Measurements from ENCODE around the gene APOBEC3A. TPM values are rescaled to one million over a fixed set of nuclear protein-coding genes. Genes with fewer than 3 reads are reported as not detected.
"Not testable (repeated sequence)": the region's sequence is repeated elsewhere in the genome, so short reads cannot be mapped to it uniquely, and the experiment has no call there.

The APOBEC3A gene
- total RNA-seq, 1 experiment from 2014 or later: not detected

DNA sequence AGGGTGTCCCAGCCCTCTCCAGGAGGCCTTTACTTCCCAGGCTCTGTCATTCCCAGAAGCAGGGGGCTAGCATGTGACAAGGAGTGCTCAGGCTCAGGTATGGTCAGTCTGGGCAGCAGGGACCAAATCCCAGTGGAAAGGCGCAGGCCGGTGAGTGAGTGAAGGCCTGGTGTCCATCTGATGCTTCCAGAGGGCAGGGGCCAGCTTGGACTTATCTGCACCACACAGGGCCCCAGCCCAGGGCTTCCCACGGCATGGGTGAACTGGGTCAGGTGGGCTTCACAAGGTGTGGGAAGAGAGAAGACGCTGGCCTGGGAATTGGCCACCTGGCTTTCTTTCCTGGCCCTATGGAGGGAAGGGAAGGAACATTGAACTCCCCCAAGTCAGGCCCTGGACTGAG lies 20.4 kb upstream of the APOBEC3A start:
- H3K4me3 ChIP-seq (ENCODE audit: insufficient read depth, low read depth, low read length): no peak overlapping the region
- no peaks in the 10 kb centered on the region for H3K27me3 ChIP-seq (ENCODE audit: control insufficient read depth, insufficient read depth, low read length)
- H3K36me3 ChIP-seq (replicated peaks; ENCODE audit: control insufficient read depth, insufficient read depth, low read length): no peaks in the 10 kb centered on the region
- no peak for DNase-seq

DNA sequence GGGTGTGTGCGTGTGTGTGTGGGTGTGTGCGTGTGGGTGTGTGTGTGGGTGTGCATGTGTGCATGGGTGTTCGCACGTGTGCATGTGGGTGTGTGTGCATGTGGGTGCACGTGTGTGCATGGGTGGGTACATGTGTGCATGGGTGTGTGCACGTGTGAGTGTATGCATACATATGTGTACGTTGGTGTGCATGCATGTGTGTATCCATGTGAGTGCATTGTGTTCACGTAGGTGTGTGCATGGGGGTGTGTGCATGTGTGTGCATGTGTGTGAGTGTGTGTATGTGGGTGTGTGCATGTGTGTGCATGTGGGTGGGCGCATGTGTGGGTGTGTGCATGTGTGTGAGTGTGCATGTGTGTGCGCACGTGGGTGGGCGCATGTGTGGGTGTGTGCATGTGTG lies 19.9 kb upstream of the APOBEC3A start:
- H3K4me3 ChIP-seq (ENCODE audit: insufficient read depth, low read depth, low read length): no peak overlapping the region
- no peaks in the 10 kb centered on the region for H3K27me3 ChIP-seq (ENCODE audit: control insufficient read depth, insufficient read depth, low read length)
- no peaks in the 10 kb centered on the region for H3K36me3 ChIP-seq (replicated peaks; ENCODE audit: control insufficient read depth, insufficient read depth, low read length)
- DNase-seq: no peak

DNA sequence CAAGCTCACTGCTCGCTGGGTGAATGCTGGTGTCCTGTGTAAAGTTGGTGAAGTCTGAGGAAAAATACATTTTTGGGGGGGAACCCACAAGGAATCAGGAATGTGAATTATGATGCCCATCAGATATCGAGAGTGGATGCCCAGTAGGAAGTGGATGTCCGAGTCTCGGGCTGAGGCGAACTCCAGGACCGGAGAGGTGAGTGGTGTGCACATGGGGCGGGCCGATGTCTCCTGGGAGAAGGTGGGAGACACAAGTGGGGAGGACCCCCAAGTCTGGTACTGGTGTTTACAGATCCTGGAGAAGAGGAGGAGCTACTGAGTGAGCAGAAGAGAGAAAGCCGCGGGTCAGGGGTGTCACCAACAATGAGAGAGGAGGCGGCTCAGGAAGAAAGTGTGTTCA lies 19.2 kb upstream of the APOBEC3A start:
- no peak for DNase-seq
- no peak overlapping the region for H3K4me3 ChIP-seq (ENCODE audit: insufficient read depth, low read depth, low read length)
- no peaks in the 10 kb centered on the region for H3K27me3 ChIP-seq (ENCODE audit: control insufficient read depth, insufficient read depth, low read length)

DNA sequence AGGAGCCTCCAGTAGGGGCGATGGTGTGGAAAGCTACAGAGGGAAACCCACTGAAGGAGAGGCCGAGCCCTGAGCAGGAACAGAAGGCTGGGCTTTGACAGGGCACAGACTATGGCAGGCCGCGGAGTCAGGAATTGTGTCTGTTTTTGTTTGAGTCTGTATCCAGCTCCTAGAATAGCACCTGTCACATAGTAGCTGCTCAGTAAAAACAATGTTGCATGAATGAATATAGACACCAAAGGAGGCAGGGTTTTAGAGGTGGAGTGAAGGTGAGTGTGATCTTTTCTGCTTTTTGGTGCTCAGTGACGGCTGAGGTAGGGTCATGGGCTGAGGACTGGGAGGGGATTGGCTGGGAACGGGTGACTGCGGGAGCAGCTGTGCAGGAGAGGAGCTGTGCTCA lies 18.5 kb upstream of the APOBEC3A start:
- DNase-seq: no peak
- Histone ChIP-seq H3K36me3 (replicated peaks; ENCODE audit: control insufficient read depth, insufficient read depth, low read length) (no peaks in the 10 kb centered on the region), H3K4me3 (ENCODE audit: insufficient read depth, low read depth, low read length) (no peak overlapping the region), H3K27me3 (ENCODE audit: control insufficient read depth, insufficient read depth, low read length) (no peaks in the 10 kb centered on the region)

More for the DNA sequence above, 19.2 kb upstream of the APOBEC3A start:
- H3K36me3 ChIP-seq (replicated peaks; ENCODE audit: control insufficient read depth, insufficient read depth, low read length): no peaks in the 10 kb centered on the region

DNA sequence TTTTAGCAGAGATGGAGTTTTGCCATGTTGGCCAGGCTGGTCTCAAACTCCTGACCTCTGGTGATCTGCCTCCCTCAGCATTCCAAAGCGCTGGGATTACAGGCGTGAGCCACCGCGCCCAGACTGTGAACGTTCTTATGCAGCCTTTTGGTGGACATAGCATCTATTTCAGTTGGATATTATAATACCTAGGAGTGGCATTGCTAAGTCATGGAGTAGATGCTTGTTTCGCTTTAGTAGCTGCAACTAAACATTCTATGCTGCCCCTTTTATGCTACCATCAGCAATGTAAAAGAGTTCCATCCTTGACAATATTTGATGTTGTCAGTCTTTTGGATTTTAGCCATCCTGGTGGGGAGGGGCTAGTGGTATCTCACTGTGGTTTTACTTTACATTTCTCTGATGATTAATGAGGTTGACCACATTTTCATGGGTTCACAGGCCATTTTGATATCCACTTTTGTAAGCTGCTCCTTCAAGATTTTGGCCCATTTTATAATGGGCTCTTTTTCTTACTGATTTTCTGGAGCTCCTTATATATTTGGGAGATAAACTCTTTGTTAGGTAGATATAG lies 16.5 kb upstream of the APOBEC3A start:
- no peaks in the 10 kb centered on the region for H3K36me3 ChIP-seq (replicated peaks; ENCODE audit: control insufficient read depth, insufficient read depth, low read length)
- no peak for DNase-seq
- H3K4me3 ChIP-seq (ENCODE audit: insufficient read depth, low read depth, low read length): no peak overlapping the region
- no peaks in the 10 kb centered on the region for H3K27me3 ChIP-seq (ENCODE audit: control insufficient read depth, insufficient read depth, low read length)

DNA sequence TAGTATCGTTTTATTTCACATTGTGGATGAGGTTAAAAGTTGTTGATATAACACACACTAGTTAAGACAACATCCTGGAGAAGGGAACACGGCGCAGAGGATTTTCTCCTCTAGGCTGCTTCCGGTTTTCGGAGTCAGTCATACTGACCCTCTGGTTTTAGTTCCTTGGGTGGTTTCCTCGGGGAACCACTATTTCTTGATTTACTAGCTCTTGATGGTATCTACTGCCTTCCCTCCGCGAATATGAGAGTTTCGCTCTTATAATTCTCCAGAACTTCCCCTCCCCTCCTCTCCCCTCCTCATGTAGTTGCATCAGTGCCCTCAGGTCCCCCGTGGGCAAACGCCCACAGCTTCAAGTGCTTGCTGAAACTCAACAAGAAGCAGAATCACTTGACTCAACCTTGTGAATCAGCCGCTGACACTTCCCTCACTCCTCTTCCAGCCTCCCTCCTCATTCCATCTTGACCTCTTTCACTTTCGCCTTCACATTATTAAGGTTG lies 15.9 kb upstream of the APOBEC3A start:
- no peak for DNase-seq
- no peaks in the 10 kb centered on the region for H3K36me3 ChIP-seq (replicated peaks; ENCODE audit: control insufficient read depth, insufficient read depth, low read length)
- H3K27me3 ChIP-seq (ENCODE audit: control insufficient read depth, insufficient read depth, low read length): no peaks in the 10 kb centered on the region
- no peak overlapping the region for H3K4me3 ChIP-seq (ENCODE audit: insufficient read depth, low read depth, low read length)

DNA sequence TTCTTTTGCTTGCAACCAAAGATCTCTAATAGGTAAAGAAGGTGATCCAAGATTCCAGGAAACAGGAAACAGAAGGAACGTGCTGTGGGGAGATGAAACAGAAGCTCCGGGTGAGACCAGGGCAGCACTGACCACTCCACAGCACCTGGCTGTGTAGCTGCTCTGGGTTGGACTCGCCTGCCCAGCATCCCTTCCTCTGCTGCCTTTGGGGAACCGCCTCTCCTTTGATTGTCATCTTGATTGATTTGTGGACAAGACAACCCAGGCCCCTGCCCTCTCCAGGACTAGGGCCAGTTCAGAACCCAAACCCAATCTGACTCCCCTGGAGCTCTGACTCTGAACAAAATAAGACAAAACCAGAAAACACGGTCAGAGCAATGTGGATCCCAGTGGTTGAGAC lies 14.7 kb upstream of the APOBEC3A start:
- H3K27me3 ChIP-seq (ENCODE audit: control insufficient read depth, insufficient read depth, low read length): no peaks in the 10 kb centered on the region
- H3K4me3 ChIP-seq (ENCODE audit: insufficient read depth, low read depth, low read length): no peak overlapping the region
- DNase-seq: no peak
- H3K36me3 ChIP-seq (replicated peaks; ENCODE audit: control insufficient read depth, insufficient read depth, low read length): no peaks in the 10 kb centered on the region

DNA sequence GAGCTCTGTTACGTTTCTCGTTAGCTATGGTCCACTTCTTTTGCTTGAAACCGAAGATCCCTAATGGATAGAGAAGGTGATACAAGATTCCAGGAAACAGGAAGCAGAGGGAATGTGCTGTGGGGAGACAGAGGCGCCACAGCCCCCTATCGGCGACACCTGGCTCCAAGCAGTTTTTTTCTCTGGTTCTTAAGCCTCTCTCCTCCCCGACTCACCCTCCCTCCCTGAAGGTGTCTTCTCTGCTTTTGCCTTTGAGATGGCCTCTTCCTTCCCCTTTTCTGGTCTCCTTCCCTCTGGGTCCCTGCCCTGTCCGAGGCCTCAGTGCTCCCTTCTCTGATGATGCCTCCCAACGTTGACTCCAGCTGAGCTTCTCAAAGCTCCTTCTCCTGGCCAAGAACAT lies 14.2 kb upstream of the APOBEC3A start:
- DNase-seq: peak; percentile 59
- no peaks in the 10 kb centered on the region for H3K27me3 ChIP-seq (ENCODE audit: control insufficient read depth, insufficient read depth, low read length)
- H3K4me3 ChIP-seq (ENCODE audit: insufficient read depth, low read depth, low read length): no peak overlapping the region
- H3K36me3 ChIP-seq (replicated peaks; ENCODE audit: control insufficient read depth, insufficient read depth, low read length): no peaks in the 10 kb centered on the region

DNA sequence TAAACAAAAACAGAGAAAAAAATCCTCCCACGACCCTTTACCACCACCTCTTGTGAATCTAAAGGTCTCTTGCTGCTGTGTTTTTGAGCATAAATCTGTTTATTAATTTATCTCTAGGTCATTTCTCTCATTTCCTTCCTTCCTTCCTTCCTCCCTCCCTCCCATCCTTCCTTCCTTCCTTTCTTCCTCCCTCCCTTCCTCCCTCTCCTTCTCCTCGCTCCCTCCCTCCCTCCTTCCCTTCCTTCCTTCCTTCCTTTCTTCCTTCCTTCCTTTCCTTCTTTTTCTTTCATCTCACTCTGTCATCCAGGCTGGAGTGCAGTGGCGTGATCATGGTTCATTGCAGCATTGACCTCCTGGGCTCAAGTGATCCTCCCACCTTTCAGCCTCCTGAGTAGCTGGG lies 13.5 kb upstream of the APOBEC3A start:
- Histone ChIP-seq H3K27me3 (ENCODE audit: control insufficient read depth, insufficient read depth, low read length) (no peaks in the 10 kb centered on the region), H3K4me3 (ENCODE audit: insufficient read depth, low read depth, low read length) (no peak overlapping the region), H3K36me3 (replicated peaks; ENCODE audit: control insufficient read depth, insufficient read depth, low read length) (no peaks in the 10 kb centered on the region)
- DNase-seq: no peak

DNA sequence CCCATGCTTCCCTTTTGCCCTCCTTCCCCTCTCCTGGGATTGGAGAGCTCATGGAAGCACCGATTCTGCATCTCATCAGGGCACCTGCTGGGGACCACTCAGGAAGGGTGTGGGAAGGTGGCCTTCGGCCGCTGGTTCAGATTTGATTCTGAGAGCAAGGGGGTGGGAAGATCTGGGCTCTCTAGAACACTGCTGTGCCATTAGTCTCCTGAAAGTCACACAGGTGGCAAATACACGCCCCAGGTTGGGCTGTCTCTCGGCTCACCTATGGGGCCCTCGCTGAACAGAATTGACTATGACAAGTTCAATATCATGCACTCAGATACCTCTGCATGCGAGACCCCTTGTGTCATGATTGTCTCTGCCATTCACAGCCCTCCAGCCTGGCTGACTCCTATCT lies 12.8 kb upstream of the APOBEC3A start:
- DNase-seq: no peak
- H3K27me3 ChIP-seq (ENCODE audit: control insufficient read depth, insufficient read depth, low read length): no peaks in the 10 kb centered on the region
- no peaks in the 10 kb centered on the region for H3K36me3 ChIP-seq (replicated peaks; ENCODE audit: control insufficient read depth, insufficient read depth, low read length)
- no peak overlapping the region for H3K4me3 ChIP-seq (ENCODE audit: insufficient read depth, low read depth, low read length)

DNA sequence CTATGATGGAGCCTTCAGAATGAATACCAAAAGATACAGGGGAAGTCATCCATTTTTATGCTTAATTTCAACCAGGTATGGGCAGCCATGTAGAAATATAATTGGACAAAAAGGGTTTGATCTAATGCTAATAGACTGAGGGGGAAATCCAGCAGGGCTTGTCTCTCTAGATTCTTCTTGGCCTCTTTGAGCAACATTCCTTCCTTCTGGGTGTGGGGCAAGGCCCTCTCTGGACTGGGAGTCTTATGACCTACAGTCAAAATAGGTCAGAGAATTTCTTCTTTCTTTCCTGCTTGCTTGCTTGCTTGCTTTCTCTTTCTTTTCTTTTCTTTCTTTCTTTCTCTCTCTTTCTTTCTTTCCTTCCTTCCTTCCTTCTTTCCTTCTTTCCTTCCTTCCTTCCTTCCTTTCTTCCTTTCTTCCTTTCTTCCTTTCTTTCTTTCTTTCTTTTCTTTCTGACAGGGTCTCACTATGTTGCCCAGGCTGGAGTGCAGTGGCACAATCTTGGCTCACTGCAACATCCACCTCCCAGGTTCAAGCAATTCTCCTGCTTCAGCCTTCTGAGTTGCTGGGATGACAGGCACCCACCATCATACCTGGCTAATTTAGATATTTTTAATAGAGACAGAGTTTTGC lies 11.6 kb upstream of the APOBEC3A start:
- not testable (repeated sequence) for H3K36me3 ChIP-seq (replicated peaks; ENCODE audit: control insufficient read depth, insufficient read depth, low read length); H3K4me3 ChIP-seq (ENCODE audit: insufficient read depth, low read depth, low read length); H3K27me3 ChIP-seq (ENCODE audit: control insufficient read depth, insufficient read depth, low read length); DNase-seq

DNA sequence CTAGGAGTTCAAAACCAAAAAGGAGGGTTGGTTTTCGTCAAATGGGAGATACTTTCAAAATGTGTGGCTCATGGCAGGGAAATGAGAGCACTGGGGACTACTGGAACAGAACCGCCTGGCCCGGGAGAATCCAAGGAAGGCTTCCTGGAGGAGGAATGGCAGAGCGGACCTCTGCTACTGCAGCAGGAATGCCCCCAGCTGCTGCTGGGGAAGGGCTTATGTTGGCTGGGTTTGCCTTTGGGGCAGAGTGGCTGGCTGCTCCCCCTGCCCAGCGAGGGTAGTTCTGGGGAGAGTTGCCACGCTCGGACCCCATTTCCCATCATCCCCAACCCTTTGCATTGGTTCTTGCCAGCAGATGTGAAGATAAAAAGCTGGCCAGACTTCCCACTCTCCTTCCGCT lies 10.6 kb upstream of the APOBEC3A start:
- no peaks in the 10 kb centered on the region for H3K27me3 ChIP-seq (ENCODE audit: control insufficient read depth, insufficient read depth, low read length)
- peak; percentile 54 for DNase-seq
- no peaks in the 10 kb centered on the region for H3K36me3 ChIP-seq (replicated peaks; ENCODE audit: control insufficient read depth, insufficient read depth, low read length)
- no peak overlapping the region for H3K4me3 ChIP-seq (ENCODE audit: insufficient read depth, low read depth, low read length)

DNA sequence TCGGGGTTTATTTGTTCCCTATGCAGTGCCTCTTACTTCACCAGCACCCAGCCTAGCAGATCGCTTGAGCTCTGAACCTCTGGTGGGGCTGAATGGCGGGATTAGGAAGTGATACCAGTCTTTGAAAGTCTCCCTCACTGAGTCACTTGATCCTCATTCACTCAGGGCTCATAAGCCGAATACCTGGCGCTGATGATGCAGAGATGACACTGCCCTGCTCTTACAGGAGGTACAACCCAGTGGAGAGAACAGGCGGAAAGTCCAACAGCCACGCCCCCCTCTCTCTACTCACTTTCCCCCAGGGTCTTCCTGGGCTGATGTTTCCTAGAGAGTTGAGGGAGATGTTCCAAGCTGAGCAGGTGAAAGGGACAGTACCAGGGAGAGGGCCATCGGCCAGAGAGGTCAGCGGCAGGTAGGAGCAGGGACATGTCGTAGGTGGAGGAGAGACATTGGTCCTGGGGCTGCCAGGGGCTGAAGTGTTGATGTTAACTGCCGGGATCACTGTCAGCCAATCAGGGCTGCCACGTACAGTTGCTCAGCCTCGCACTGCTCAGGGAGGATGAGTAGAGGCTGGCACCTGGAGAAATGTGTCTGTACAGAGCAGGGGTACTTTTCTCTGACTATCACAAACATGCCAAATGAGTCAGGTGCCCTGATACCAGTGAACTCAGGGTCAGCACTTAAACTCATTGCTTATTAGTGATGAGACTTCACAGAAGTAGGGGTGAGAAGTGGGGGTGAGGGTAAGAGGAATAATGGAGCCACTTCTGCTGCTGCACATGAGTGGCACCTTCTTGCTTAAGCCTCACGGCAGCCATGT lies 9.9 kb upstream of the APOBEC3A start:
- no peaks in the 10 kb centered on the region for H3K36me3 ChIP-seq (replicated peaks; ENCODE audit: control insufficient read depth, insufficient read depth, low read length)
- no peak for DNase-seq
- no peaks in the 10 kb centered on the region for H3K27me3 ChIP-seq (ENCODE audit: control insufficient read depth, insufficient read depth, low read length)
- H3K4me3 ChIP-seq (ENCODE audit: insufficient read depth, low read depth, low read length): no peak overlapping the region

DNA sequence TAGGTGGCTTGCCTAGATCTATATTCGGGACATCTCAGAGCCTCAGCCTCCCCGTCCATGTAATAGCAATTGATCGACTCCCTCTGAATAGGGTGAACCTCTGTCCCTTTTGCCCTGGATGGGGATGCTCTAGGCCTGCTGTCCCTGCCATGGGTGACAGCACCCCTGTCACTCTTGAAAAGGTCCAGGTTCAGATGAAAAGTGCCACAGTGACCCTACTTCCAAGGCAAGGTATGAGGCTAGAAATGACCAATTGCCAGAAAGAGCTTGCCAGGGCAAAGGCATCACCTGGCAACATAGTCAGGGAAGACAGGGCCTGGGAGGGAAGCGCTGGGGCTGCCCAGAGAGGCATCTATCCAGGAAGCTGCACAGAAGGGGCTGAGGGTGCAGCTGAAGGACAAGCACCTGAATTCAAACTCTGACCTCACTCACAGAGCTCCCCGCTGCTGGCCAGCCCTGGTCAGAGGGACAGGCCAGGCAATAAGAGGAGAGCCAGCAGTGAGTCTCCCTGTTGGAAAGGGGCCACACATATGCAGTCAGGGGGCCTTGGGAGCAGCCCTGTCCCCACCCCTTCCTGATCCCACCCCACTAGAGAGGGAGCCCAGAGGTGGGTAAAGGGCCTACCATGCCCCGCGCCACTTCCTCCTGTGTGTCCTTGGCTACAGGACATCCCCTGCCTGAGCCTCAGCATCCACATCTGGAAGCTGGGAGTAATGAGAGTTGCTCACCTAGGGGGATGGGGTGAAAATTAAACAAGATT lies 9.0 kb upstream of the APOBEC3A start:
- Histone ChIP-seq H3K4me3 (ENCODE audit: insufficient read depth, low read depth, low read length) (no peak overlapping the region), H3K27me3 (ENCODE audit: control insufficient read depth, insufficient read depth, low read length) (no peaks in the 10 kb centered on the region), H3K36me3 (replicated peaks; ENCODE audit: control insufficient read depth, insufficient read depth, low read length) (no peaks in the 10 kb centered on the region)
- no peak for DNase-seq

All from H7 (cell line).